ENCODE data around the gene C2orf80.
"Not testable (repeated sequence)": the region's sequence is repeated elsewhere in the genome, so short reads cannot be mapped to it uniquely, and the experiment has no call there.

The C2orf80 gene

GRCh38 chr2:208135794-208136715 lies 53.8 kb downstream of the C2orf80 start:
- Histone ChIP-seq H3K36me3 (ENCODE audit: control insufficient read depth, insufficient read depth, low read length) (no peaks in the 10 kb centered on the region), H3K4me3 (ENCODE audit: low read length) (no peak overlapping the region), H3K4me1 (ENCODE audit: control insufficient read depth, insufficient read depth, low read length) (peaks cover 1% of the 10 kb centered on the region; the same call in 1 of the 2 replicates), H3K9me3 (ENCODE audit: control insufficient read depth, insufficient read depth, low read length) (no peaks in the 10 kb centered on the region), H3K27ac (ENCODE audit: low read length) (no peak overlapping the region), H3K27me3 (ENCODE audit: control insufficient read depth, insufficient read depth, low read length) (no peaks in the 10 kb centered on the region)
- no peak for DNase-seq (ENCODE audit: low read depth, low spot score)
- no CpG with 5 or more reads among the region's 11 CpGs for WGBS (ENCODE audit: insufficient coverage, insufficient read length)

GRCh38 chr2:208134928-208135586 lies 54.8 kb downstream of the C2orf80 start:
- peaks cover 1% of the 10 kb centered on the region; the same call in 1 of the 2 replicates for H3K4me1 ChIP-seq (ENCODE audit: control insufficient read depth, insufficient read depth, low read length)
- no CpG with 5 or more reads among the region's 8 CpGs for WGBS (ENCODE audit: insufficient coverage, insufficient read length)
- H3K27me3 ChIP-seq (ENCODE audit: control insufficient read depth, insufficient read depth, low read length) = no peaks in the 10 kb centered on the region
- DNase-seq (ENCODE audit: low read depth, low spot score) = no peak
- H3K4me3 ChIP-seq (ENCODE audit: low read length) = no peak overlapping the region
- no peaks in the 10 kb centered on the region for H3K36me3 ChIP-seq (ENCODE audit: control insufficient read depth, insufficient read depth, low read length)
- no peak overlapping the region for H3K27ac ChIP-seq (ENCODE audit: low read length)
- no peaks in the 10 kb centered on the region for H3K9me3 ChIP-seq (ENCODE audit: control insufficient read depth, insufficient read depth, low read length)

GRCh38 chr2:208130712-208131110 lies 59.1 kb downstream of the C2orf80 start:
- Histone ChIP-seq H3K4me3 (ENCODE audit: low read length) (no peak overlapping the region), H3K9me3 (ENCODE audit: control insufficient read depth, insufficient read depth, low read length) (no peaks in the 10 kb centered on the region), H3K36me3 (ENCODE audit: control insufficient read depth, insufficient read depth, low read length) (no peaks in the 10 kb centered on the region), H3K27ac (ENCODE audit: low read length) (no peak overlapping the region), H3K27me3 (ENCODE audit: control insufficient read depth, insufficient read depth, low read length) (no peaks in the 10 kb centered on the region), H3K4me1 (ENCODE audit: control insufficient read depth, insufficient read depth, low read length) (peaks cover 1% of the 10 kb centered on the region; the same call in 1 of the 2 replicates)
- WGBS (ENCODE audit: insufficient coverage, insufficient read length) = no CpG with 5 or more reads among the region's 6 CpGs
- no peak for DNase-seq (ENCODE audit: low read depth, low spot score)

DNA sequence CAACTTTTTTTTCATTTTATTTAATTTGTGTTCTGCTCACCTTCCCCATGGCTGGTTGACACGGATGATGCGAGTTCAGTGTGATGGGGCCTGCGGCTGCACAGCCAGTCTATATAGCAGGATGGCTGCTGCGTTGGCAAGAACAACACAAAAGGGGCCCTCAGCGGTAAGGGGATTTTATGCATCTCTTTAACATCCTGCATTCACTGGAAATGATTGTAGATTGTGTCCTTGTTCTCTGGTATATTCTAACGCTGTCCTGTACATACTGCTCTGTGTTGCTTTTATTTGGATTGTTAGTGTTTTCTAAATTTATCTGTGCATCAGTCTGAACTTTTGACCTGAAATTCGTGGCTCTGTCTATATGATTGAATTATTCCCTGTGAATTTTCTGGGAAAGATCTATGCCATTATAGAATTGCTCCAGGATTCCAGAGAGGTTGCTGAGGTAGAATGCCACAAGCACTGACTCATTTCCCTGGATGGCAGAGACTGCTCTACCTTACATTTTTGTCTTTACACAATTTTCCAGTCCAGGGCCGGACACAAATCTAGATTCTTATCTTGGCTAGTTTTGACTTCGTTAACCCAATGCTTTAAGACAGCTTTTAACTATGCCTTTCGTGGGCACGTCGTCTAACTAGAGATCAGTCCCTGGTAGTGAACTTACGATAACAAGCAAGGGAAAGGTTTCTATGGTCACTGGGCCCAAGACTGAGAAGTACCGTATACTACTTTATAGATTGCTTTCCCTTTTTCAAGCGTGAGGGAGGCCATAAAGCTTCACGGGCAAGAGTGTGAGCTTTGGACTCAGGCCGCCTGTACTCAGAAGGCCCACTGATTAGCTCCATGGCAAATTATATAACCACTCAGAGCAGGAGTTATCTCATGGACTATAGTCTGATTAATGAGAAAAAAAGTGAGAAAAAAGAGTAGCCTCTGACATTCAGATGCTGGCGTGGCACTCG lies 59.8 kb downstream of the C2orf80 start, which contains the start of gene CRYGC:
Gene CRYGC, minus strand, starts transcription at position 85 of the 968 bp plus-strand sequence. Its CDS starts 36 bp downstream, at position 49.
- DNase-seq (ENCODE audit: low read depth, low spot score) = no peak
- no peaks in the 10 kb centered on the region for H3K27me3 ChIP-seq (ENCODE audit: control insufficient read depth, insufficient read depth, low read length)
- no peak within 1 kb of the TSS for H3K4me3 ChIP-seq (ENCODE audit: low read length)
- H3K4me1 ChIP-seq (ENCODE audit: control insufficient read depth, insufficient read depth, low read length) = peaks cover 1% of the 10 kb centered on the region; the same call in 1 of the 2 replicates
- no peaks in the 10 kb centered on the region for H3K9me3 ChIP-seq (ENCODE audit: control insufficient read depth, insufficient read depth, low read length)
- no peaks in the 10 kb centered on the region for H3K36me3 ChIP-seq (ENCODE audit: control insufficient read depth, insufficient read depth, low read length)
- H3K27ac ChIP-seq (ENCODE audit: low read length) = no peak within 1 kb of the TSS
- WGBS (ENCODE audit: insufficient coverage, insufficient read length) = no CpG with 5 or more reads among the region's 19 CpGs

GRCh38 chr2:208128136-208128535 lies 61.7 kb downstream of the C2orf80 start:
- H3K36me3 ChIP-seq (ENCODE audit: control insufficient read depth, insufficient read depth, low read length) = no peaks in the 10 kb centered on the region
- no peaks in the 10 kb centered on the region for H3K9me3 ChIP-seq (ENCODE audit: control insufficient read depth, insufficient read depth, low read length)
- H3K27ac ChIP-seq (ENCODE audit: low read length) = no peak overlapping the region
- H3K4me3 ChIP-seq (ENCODE audit: low read length) = no peak overlapping the region
- WGBS (ENCODE audit: insufficient coverage, insufficient read length) = no CpG with 5 or more reads among the region's 12 CpGs
- DNase-seq (ENCODE audit: low read depth, low spot score) = no peak
- no peaks in the 10 kb centered on the region for H3K4me1 ChIP-seq (ENCODE audit: control insufficient read depth, insufficient read depth, low read length)
- no peaks in the 10 kb centered on the region for H3K27me3 ChIP-seq (ENCODE audit: control insufficient read depth, insufficient read depth, low read length)

GRCh38 chr2:208127090-208127489 lies 62.7 kb downstream of the C2orf80 start:
- Histone ChIP-seq H3K4me1 (ENCODE audit: control insufficient read depth, insufficient read depth, low read length) (no peaks in the 10 kb centered on the region), H3K4me3 (ENCODE audit: low read length) (no peak overlapping the region), H3K27me3 (ENCODE audit: control insufficient read depth, insufficient read depth, low read length) (no peaks in the 10 kb centered on the region), H3K27ac (ENCODE audit: low read length) (no peak overlapping the region), H3K36me3 (ENCODE audit: control insufficient read depth, insufficient read depth, low read length) (no peaks in the 10 kb centered on the region), H3K9me3 (ENCODE audit: control insufficient read depth, insufficient read depth, low read length) (no peaks in the 10 kb centered on the region)
- DNase-seq (ENCODE audit: low read depth, low spot score) = no peak
- WGBS (ENCODE audit: insufficient coverage, insufficient read length) = no CpG with 5 or more reads among the region's 4 CpGs

GRCh38 chr2:208125251-208125650 lies 64.6 kb downstream of the C2orf80 start:
- WGBS (ENCODE audit: insufficient coverage, insufficient read length) = no CpG with 5 or more reads among the region's 4 CpGs
- DNase-seq (ENCODE audit: low read depth, low spot score) = no peak
- H3K27ac ChIP-seq (ENCODE audit: low read length) = no peak overlapping the region
- no peaks in the 10 kb centered on the region for H3K9me3 ChIP-seq (ENCODE audit: control insufficient read depth, insufficient read depth, low read length)
- H3K36me3 ChIP-seq (ENCODE audit: control insufficient read depth, insufficient read depth, low read length) = no peaks in the 10 kb centered on the region
- no peaks in the 10 kb centered on the region for H3K4me1 ChIP-seq (ENCODE audit: control insufficient read depth, insufficient read depth, low read length)
- H3K4me3 ChIP-seq (ENCODE audit: low read length) = no peak overlapping the region
- H3K27me3 ChIP-seq (ENCODE audit: control insufficient read depth, insufficient read depth, low read length) = no peaks in the 10 kb centered on the region

DNA sequence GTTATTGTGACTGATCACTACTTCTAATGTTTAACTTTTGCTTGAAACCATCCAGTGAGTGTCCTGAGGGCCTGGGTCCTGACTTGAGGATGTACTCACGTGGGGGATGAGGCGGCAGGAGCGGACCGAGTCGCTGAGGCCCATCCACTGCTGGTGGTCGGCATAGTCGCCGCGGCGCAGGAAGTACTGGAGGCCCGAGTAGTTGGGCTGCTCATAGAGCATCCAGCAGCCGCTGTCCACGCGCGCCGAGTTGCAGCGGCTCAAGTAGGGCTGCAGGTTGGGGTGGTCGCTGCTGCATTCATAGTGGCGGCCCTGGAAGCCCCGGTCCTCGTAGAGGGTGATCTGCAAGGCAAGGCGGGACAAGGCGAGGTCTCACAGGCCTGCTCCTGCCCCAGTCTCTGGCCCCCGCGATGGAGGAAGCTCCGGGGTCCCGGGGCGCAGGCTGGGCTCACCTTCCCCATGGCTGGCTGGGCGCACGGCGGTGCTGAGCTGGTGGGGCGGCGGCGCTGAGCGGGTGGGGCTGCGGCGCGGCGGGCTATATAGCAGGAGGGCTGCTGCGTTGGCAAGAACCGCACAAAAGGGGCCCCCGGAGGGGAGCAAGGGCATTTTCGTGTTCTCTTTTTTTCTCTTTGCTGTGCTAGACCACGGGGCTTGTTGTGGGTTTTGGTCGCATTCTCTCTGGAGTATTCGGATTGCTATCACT lies 65.7 kb downstream of the C2orf80 start, which contains the start of gene CRYGD:
Gene CRYGD, minus strand, starts transcription at position 512 of the 703 bp plus-strand sequence. Its CDS starts 51 bp downstream, at position 461.
- DNase-seq (ENCODE audit: low read depth, low spot score); H3K27ac ChIP-seq (ENCODE audit: low read length); H3K36me3 ChIP-seq (ENCODE audit: control insufficient read depth, insufficient read depth, low read length); H3K4me1 ChIP-seq (ENCODE audit: control insufficient read depth, insufficient read depth, low read length); H3K9me3 ChIP-seq (ENCODE audit: control insufficient read depth, insufficient read depth, low read length); H3K27me3 ChIP-seq (ENCODE audit: control insufficient read depth, insufficient read depth, low read length): not testable (repeated sequence)
- no CpG with 5 or more reads among the region's 46 CpGs for WGBS (ENCODE audit: insufficient coverage, insufficient read length)
- peak within 1 kb of the TSS; percentile 17; the same call in 1 of the 2 replicates for H3K4me3 ChIP-seq (ENCODE audit: low read length)

GRCh38 chr2:208122248-208122647 lies 67.6 kb downstream of the C2orf80 start:
- no CpG with 5 or more reads among the region's 1 CpG for WGBS (ENCODE audit: insufficient coverage, insufficient read length)
- Histone ChIP-seq H3K27me3 (ENCODE audit: control insufficient read depth, insufficient read depth, low read length) (no peaks in the 10 kb centered on the region), H3K4me3 (ENCODE audit: low read length) (no peak overlapping the region), H3K27ac (ENCODE audit: low read length) (no peak overlapping the region), H3K4me1 (ENCODE audit: control insufficient read depth, insufficient read depth, low read length) (no peaks in the 10 kb centered on the region), H3K36me3 (ENCODE audit: control insufficient read depth, insufficient read depth, low read length) (no peaks in the 10 kb centered on the region), H3K9me3 (ENCODE audit: control insufficient read depth, insufficient read depth, low read length) (no peaks in the 10 kb centered on the region)
- DNase-seq (ENCODE audit: low read depth, low spot score) = no peak
